CD14-positive monocyte (primary cell): ENCODE measurements around the gene BAIAP3. TPM values are rescaled to one million over a fixed set of nuclear protein-coding genes. Genes with fewer than 3 reads are reported as not detected.

Experiments used
- DNase-seq, 3 donors: peaks; one replicate each; pipeline ENCODE4 v3.0.0-alpha.2; 2011 to 2022
- H2AFZ ChIP-seq: 2 replicates; pipeline ENCODE4 v1.6.0; 2012; ENCODE audit warnings: mild to moderate bottlenecking, low read depth, low read length, inconsistent platforms; ENCODE audit not compliant: insufficient read depth, poor library complexity, severe bottlenecking
- H3K27ac ChIP-seq, 2 donors: 1 replicate in 1 of 2; 2 replicates in 1 of 2; pipeline ENCODE4 v1.5.1; 2012 to 2013; ENCODE audit warnings: low read length in 2 of 2, control low read depth in 1 of 2, inconsistent platforms in 1 of 2, low read depth in 1 of 2, mild to moderate bottlenecking in 1 of 2
- H3K27me3 ChIP-seq, 2 donors: one replicate each; pipeline versions ENCODE4 v1.6.0 to v1.6.1; 2011 to 2013; ENCODE audit warnings: low read length in 2 of 2; ENCODE audit not compliant: control insufficient read depth in 2 of 2, insufficient read depth in 2 of 2
- H3K36me3 ChIP-seq, 2 donors: replicated peaks in 1 of 2; 1 replicate in 1 of 2; 2 replicates in 1 of 2; pipeline versions ENCODE4 v1.5.1 to v1.6.1; 2012 to 2013; ENCODE audit warnings: low read length in 2 of 2, control low read depth in 1 of 2, inconsistent platforms in 1 of 2, mild to moderate bottlenecking in 1 of 2; ENCODE audit not compliant: insufficient read depth in 2 of 2, control insufficient read depth in 1 of 2
- H3K4me1 ChIP-seq, 2 donors: 1 replicate in 1 of 2; 2 replicates in 1 of 2; pipeline versions ENCODE4 v1.5.1 to v1.6.1; 2012 to 2013; ENCODE audit warnings: low read length in 2 of 2, control low read depth in 1 of 2, inconsistent platforms in 1 of 2, mild to moderate bottlenecking in 1 of 2, moderate library complexity in 1 of 2; ENCODE audit not compliant: insufficient read depth in 2 of 2, control insufficient read depth in 1 of 2
- H3K4me2 ChIP-seq: replicated peaks from 2 replicates; pipeline ENCODE3; 2012; ENCODE audit warnings: low read length, moderate library complexity, mild to moderate bottlenecking; ENCODE audit not compliant: poor library complexity, severe bottlenecking; ENCODE audit errors: extremely low read depth
- H3K4me3 ChIP-seq, 3 experiments: fragments of 200-600 bp in 1 of 3; sonication (generic) in 1 of 3; replicated peaks in 1 of 3; 1 replicate in 2 of 3; 2 replicates in 1 of 3; pipeline ENCODE4 v1.5.1; 2011 to 2013; ENCODE audit warnings: low read length in 3 of 3, mild to moderate bottlenecking in 3 of 3, control low read depth in 2 of 3, low read depth in 2 of 3, inconsistent platforms in 1 of 3, moderate library complexity in 1 of 3
- H3K79me2 ChIP-seq: 2 replicates; pipeline ENCODE4 v1.6.0; 2012; ENCODE audit warnings: mild to moderate bottlenecking, control low read depth, inconsistent platforms, low read length, moderate library complexity; ENCODE audit not compliant: insufficient read depth
- H3K9ac ChIP-seq: 2 replicates; pipeline ENCODE4 v1.6.0; 2017; ENCODE audit warnings: low read length, mild to moderate bottlenecking; ENCODE audit not compliant: insufficient read depth, poor library complexity, severe bottlenecking
- H3K9me3 ChIP-seq, 2 donors: replicated peaks in 1 of 2; 1 replicate in 1 of 2; 2 replicates in 1 of 2; pipeline versions ENCODE4 v1.5.1 to v1.6.1; 2012 to 2013; ENCODE audit warnings: low read length in 2 of 2, control low read depth in 1 of 2; ENCODE audit not compliant: control insufficient read depth in 1 of 2, insufficient read depth in 1 of 2
- H4K20me1 ChIP-seq: 2 replicates; pipeline ENCODE4 v1.6.0; 2012; ENCODE audit warnings: mild to moderate bottlenecking, low read length, control low read depth, moderate library complexity; ENCODE audit not compliant: insufficient read depth
- H3K27ac Mint-ChIP-seq, 7 donors: one replicate each; pipeline ENCODE4 v1.8.0; 2020; ENCODE audit warnings: mild to moderate bottlenecking in 7 of 7, mixed read lengths in 7 of 7, moderate library complexity in 6 of 7, inconsistent platforms in 2 of 7
- H3K27me3 Mint-ChIP-seq, 3 donors: one replicate each; pipeline ENCODE4 v1.8.0; 2021 to 2022; ENCODE audit warnings: low read depth in 3 of 3, mild to moderate bottlenecking in 3 of 3, mixed read lengths in 3 of 3, moderate library complexity in 3 of 3, inconsistent platforms in 1 of 3
- H3K36me3 Mint-ChIP-seq, 2 donors: one replicate each; pipeline ENCODE4 v1.8.0; 2020; ENCODE audit warnings: mixed read lengths in 2 of 2, inconsistent platforms in 1 of 2, mild to moderate bottlenecking in 1 of 2
- H3K4me1 Mint-ChIP-seq: one replicate; pipeline ENCODE4 v1.8.0; 2020; ENCODE audit warnings: mild to moderate bottlenecking, mixed read lengths
- H3K4me3 Mint-ChIP-seq, 2 donors: one replicate each; pipeline ENCODE4 v1.8.0; 2020; ENCODE audit warnings: mild to moderate bottlenecking in 2 of 2, mixed read lengths in 2 of 2, moderate library complexity in 1 of 2
- H3K9me3 Mint-ChIP-seq, 7 donors: one replicate each; pipeline ENCODE4 v1.8.0; 2020 to 2022; ENCODE audit warnings: mixed read lengths in 7 of 7, mild to moderate bottlenecking in 6 of 7, moderate library complexity in 6 of 7, inconsistent platforms in 2 of 7
- WGBS: methylation state at CpG from one replicate; pipeline ENCODE4 v1.1.5; 2013; ENCODE audit warnings: missing lambda C conversion rate; ENCODE audit not compliant: insufficient coverage; 5-methylcytosine and 5-hydroxymethylcytosine counted together
- intact Hi-C, 2 donors: fragments of 100-400 bp; cut with micrococcal nuclease; formaldehyde crosslinking; loops; one replicate each; pipeline versions ENCODE4 v1.15.0 to v1.15.1; 2023
- polyA plus RNA-seq, 3 donors: library from polyadenylated mRNA; depleted of rRNA in 1 of 3; unstranded in 2 of 3; stranded (reverse) in 1 of 3; fragments of 300-500 nt in 2 of 3; fragments of >200 nt in 1 of 3; fragmentation: Illumina TruSeq in 2 of 3; gene quantifications; 1 replicate in 2 of 3; 2 replicates in 1 of 3; pipeline ENCODE4 v1.2.3, GENCODE V29; 2012 to 2021
- TF ChIP-seq, protein P1 (sequence below): fragments of 200-600 bp; IDR thresholded peaks from one replicate; pipeline ENCODE4 v1.8.0; 2022; ENCODE audit warnings: antibody characterized with exemption, mild to moderate bottlenecking

The BAIAP3 gene
- polyA plus RNA-seq, 3 donors: 1.0 TPM; not detected in 2

GRCh38 chr16:1366712-1367299 lies 33.4 kb downstream of the BAIAP3 start:
- H3K79me2 ChIP-seq: peaks cover 11% of the 10 kb centered on the region
- intact Hi-C loops: no loop called here
- H3K36me3 ChIP-seq: peaks cover 69% of the 10 kb centered on the region in 2 donors
- H3K27ac Mint-ChIP-seq: peak overlapping the region in 1 of 7 donors; percentile 22
- H4K20me1 ChIP-seq: peaks cover 72% of the 10 kb centered on the region
- 96% methylated on average over 21 of the region's 24 CpGs for WGBS
- H3K9me3 ChIP-seq: no peaks in the 10 kb centered on the region
- H3K4me1 Mint-ChIP-seq: no peaks in the 10 kb centered on the region
- H3K9ac ChIP-seq: no peak overlapping the region
- H3K27me3 ChIP-seq: no peaks in the 10 kb centered on the region
- no peak overlapping the region for H3K27ac ChIP-seq
- H3K4me1 ChIP-seq: no peaks in the 10 kb centered on the region
- no peak overlapping the region for H2AFZ ChIP-seq
- H3K4me3 ChIP-seq: no peak overlapping the region
- H3K27me3 Mint-ChIP-seq: peaks cover 0 to 1% (median 0%) of the 10 kb centered on the region in 3 donors
- H3K4me3 Mint-ChIP-seq: no peak overlapping the region
- peaks cover 0 to 3% (median 0%) of the 10 kb centered on the region in 7 donors for H3K9me3 Mint-ChIP-seq
- no peak overlapping the region for H3K4me2 ChIP-seq
- peaks cover 46 to 85% of the 10 kb centered on the region in 2 donors for H3K36me3 Mint-ChIP-seq
- DNase-seq: no peak
- TF ChIP-seq, protein P1, sequence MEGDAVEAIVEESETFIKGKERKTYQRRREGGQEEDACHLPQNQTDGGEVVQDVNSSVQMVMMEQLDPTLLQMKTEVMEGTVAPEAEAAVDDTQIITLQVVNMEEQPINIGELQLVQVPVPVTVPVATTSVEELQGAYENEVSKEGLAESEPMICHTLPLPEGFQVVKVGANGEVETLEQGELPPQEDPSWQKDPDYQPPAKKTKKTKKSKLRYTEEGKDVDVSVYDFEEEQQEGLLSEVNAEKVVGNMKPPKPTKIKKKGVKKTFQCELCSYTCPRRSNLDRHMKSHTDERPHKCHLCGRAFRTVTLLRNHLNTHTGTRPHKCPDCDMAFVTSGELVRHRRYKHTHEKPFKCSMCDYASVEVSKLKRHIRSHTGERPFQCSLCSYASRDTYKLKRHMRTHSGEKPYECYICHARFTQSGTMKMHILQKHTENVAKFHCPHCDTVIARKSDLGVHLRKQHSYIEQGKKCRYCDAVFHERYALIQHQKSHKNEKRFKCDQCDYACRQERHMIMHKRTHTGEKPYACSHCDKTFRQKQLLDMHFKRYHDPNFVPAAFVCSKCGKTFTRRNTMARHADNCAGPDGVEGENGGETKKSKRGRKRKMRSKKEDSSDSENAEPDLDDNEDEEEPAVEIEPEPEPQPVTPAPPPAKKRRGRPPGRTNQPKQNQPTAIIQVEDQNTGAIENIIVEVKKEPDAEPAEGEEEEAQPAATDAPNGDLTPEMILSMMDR: no peak

GRCh38 chr16:1367486-1368174 lies 34.2 kb downstream of the BAIAP3 start:
- Histone ChIP-seq H3K9me3 (no peaks in the 10 kb centered on the region), H3K79me2 (peaks cover 4% of the 10 kb centered on the region), H3K27ac (no peak overlapping the region), H2AFZ (no peak overlapping the region), H3K36me3 (peaks cover 61 to 64% of the 10 kb centered on the region in 2 donors), H3K27me3 (no peaks in the 10 kb centered on the region), H3K4me3 (no peak overlapping the region), H4K20me1 (peaks cover 69% of the 10 kb centered on the region), H3K9ac (no peak overlapping the region), H3K4me2 (no peak overlapping the region), H3K4me1 (no peaks in the 10 kb centered on the region)
- Mint-ChIP-seq H3K9me3 (peaks cover 0 to 3% (median 0%) of the 10 kb centered on the region in 7 donors), H3K4me3 (no peak overlapping the region), H3K27ac (no peak overlapping the region), H3K4me1 (no peaks in the 10 kb centered on the region), H3K27me3 (peaks cover 0 to 1% (median 0%) of the 10 kb centered on the region in 3 donors), H3K36me3 (peaks cover 45 to 81% of the 10 kb centered on the region in 2 donors)
- 97% methylated on average over 12 of the region's 27 CpGs for WGBS
- no peak for DNase-seq
- intact Hi-C loops: no loop called here
- TF ChIP-seq, protein P1: no peak
